Femur (tissue), 1 donor: ENCODE data around the gene AGBL4.

ENCODE experiments used
- DNase-seq: peaks from one replicate; pipeline ENCODE4 v3.0.0-alpha.2; 2017

The AGBL4 gene

GRCh38 chr1:48873944-48874343, 1149.8 kb downstream of the AGBL4 start:
- DNase-seq = no peak

- no peak for DNase-seq
Measured at GRCh38 chr1:48870596-48870995, 1153.2 kb downstream of the AGBL4 start.

- DNase-seq = no peak
Measured at GRCh38 chr1:48869116-48869893, 1154.4 kb downstream of the AGBL4 start.

DNA sequence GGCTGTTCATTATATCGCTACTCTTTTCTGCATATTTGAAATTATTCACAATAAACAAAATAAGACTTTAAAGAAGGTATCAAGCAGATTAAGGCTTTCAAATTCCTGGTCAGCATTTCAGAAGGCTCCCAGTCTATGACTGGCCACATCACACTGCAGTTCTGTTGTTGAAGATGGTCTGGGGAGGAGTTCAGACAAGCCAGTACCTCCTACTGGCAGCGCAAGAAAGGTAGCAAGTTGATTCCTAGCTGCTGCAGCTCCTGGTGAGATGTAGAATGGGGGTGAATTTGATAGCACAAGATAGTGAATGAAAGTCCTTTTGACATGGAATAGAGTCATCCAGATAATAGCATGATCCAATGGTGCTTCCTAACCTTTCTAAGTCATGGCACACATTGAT, 1158.8 kb downstream of the AGBL4 start:
- no peak for DNase-seq

- no peak for DNase-seq
Measured at GRCh38 chr1:48859456-48859855, 1164.3 kb downstream of the AGBL4 start.

DNA sequence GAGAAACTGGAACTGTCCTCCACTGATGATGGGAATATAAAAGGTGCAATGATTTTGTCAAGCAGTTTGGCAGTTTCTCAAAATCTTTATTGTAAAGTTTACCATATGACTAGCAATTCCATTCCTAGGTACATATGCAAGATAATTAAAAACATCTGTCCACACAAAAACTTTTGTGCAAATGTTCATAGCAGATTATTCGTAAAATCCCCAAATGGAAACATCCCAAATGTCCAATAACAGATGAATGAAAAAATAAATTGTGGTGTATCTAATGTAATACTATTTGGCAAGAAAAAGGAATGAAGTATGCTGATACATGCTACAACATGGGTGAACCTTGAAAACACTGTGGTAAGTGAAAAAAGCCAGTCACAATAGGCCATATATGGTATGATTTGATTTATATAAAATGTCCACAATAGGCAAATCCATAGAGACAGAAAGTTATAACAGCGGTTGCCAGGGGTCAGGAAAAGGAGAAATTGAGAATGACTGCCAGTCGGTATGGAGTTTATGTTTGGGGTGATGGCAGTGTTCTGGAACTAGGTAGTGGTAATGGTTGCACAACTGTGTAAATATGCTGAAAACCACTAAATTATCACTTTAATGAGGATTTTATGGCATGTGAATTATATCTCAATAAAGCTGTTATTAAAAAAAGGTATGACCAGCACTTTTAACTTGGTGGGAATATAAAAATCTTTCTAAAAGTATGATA, 1165.4 kb downstream of the AGBL4 start:
- DNase-seq = no peak

GRCh38 chr1:48853006-48853405, 1170.7 kb downstream of the AGBL4 start:
- DNase-seq = no peak

GRCh38 chr1:48851638-48852037, 1172.1 kb downstream of the AGBL4 start:
- no peak for DNase-seq

DNA sequence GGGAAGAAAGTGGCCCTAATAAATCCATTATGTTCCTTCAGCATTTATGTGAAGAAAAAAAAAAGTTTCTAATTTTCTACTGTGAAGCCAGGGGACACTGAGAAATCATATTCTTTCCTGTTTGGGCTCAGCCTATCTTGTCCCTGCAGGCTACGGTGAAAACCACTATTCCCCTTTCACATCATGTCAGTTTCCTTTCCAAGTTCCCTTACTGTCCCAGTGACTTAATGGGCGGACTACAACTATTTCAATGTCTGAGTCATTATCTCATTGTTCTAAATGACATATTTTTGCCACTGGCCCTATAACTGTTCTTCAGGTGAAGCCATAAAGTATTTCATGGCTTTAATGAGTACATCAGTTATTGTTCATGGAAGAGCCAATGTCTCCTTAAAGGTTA, 1175.7 kb downstream of the AGBL4 start:
- no peak for DNase-seq

DNA sequence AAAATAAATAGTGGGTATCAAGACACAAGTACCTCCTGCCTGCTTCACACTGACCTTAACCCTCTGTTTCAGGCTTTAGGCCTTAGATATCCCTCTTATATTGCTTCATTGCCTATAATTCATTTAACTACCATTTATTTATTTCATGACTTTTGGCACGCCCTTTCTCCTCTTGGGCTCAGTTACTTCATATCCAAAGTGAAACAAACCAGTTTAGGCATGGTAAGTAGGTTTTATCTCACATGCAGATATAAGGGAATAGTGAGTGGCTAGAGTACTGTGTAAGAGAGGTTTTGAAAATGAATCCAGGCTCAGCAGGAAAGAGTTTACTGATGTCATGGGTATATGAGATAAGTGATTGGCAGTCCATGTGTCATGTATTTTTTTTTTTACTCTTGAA, 1177.3 kb downstream of the AGBL4 start:
- DNase-seq = no peak

GRCh38 chr1:48844187-48844586, 1179.6 kb downstream of the AGBL4 start:
- no peak for DNase-seq

DNA sequence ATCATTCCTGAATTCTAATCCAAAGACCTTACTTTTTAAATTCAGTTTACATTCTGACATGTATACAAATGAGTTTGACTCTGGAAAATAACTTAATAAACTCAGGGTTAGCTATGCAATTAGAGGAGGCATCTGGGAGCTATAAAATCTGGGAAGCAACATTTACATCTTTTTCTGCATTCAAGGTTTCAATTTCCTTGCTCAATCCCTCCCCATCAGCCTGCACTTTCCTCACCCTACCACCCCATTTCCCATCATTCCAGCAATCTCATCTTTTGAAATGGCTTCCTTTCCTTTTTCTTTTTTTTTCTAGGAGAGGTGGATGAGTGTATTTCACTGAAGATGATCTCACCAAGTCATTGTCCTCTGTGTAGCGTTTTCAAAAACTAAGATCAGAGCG, 1181.8 kb downstream of the AGBL4 start:
- DNase-seq = no peak

DNA sequence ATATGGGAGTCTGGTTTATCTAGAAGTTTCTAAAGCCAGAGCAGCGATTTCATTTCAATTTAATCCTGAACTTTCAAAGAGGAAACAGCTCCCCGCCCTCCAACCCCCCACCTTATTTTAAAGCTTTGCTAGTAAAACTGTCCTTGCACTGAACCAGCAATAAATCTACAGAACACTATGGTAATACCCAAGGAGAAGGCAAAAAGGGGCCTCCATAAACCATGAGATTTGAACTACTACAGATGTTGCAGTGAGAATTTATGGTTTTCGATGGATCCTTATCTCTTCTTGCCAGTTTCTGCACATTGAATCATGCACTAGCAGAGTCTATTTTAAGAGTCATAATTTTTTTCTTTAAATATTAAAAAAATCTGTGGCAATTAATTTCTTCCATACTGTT, 1182.3 kb downstream of the AGBL4 start:
- no peak for DNase-seq

DNA sequence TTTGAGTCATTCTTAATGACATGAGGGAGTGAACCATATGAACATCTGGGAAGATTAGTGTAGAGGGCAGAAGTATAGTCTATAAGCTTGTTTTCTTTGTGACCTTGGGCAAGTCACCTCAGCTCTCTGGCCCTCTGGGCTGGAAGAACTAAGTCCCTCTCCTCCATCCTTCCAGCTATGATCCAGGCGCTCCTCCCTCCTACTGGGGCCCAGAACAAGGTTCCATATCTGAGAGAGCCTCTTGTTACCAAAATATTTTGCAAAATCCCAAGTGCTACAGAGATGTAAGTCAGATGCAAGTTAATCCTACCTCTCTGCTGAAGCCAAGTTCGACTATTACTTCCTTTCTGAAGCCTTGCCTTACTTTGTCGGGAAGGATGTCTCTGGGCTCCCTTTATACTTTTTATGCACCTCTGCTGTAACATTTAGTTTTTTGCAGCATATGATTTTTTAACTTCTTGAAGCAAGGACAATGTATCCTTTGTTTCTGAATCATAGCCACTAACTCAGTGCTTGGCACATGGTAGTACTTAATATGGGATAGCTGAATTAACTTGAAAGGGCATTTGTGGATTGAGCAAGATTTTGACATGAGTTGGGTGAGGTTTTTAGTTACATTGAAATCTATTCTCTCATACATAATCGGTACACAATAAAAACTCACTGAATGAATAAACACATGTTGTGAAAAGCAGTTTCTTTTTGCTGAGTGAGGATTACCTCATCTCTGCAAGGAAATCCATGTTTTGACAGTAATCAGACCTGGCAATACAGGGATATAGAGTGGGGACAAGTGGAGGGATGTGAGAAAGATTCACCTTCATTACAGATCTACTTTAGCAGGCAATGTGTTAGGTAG, 1192.4 kb downstream of the AGBL4 start:
- no peak for DNase-seq

DNA sequence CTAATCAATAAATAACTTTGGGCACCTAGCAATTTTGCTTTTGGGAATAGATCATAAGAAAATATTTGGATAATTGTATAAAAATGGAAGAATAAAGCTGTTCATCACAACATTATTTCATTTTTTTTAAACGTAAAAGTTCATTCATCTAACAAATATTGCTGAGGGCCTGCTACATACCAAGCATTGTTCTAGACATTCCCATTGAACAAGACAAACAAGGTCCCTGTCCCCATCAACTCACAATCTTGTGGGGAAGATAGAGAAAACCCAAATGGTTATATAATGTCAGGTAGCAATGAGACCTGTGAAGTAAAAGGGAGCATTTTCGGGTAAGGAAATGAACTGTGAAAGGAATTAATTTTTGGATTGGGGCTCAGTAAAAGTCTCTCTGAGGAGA, 1193.0 kb downstream of the AGBL4 start:
- DNase-seq = no peak

GRCh38 chr1:48829446-48829845, 1194.3 kb downstream of the AGBL4 start:
- DNase-seq = no peak

DNA sequence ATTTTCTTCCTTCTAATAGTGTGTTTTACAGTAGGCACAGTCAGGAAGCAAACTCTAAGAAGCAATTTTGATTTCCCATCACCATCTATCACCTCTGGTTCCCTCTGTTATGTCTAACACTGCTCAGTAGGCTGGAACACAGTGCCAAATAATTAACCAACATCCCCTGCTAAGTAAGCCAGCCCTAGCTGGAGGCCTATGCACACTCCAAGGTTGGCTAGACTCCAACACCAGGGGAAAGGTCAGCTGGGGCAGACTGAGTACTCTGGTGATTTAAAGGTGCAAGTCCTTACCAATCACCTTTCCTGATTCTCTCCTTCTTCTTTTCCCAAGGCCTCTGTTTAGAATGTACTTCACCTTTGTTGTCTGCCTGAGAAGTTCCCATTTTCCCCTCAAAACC, 1200.6 kb downstream of the AGBL4 start:
- no peak for DNase-seq

DNA sequence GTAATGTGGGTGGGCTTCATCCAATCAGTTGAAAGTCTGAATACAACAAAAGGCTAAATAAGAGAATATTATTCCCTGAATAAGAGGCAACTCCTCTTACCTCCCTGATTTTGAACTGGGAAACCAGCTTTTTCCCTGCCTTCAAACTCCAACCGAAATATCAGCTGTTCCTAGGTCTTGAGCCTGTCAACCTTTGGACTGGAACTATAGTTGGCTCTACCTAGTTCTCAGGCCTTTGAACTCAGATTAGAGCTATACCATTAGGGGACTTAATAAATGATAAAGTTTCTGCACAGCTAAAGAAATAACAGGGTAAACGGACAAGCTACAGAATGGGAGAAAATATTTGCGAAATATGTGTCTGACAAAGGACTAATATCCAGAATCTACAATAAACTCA, 1203.3 kb downstream of the AGBL4 start:
- no peak for DNase-seq

GRCh38 chr1:48817505-48818114, 1206.1 kb downstream of the AGBL4 start:
- peak; percentile 68 for DNase-seq

- peak; percentile 28 for DNase-seq
Measured at GRCh38 chr1:48810740-48811139, 1213.0 kb downstream of the AGBL4 start.

DNA sequence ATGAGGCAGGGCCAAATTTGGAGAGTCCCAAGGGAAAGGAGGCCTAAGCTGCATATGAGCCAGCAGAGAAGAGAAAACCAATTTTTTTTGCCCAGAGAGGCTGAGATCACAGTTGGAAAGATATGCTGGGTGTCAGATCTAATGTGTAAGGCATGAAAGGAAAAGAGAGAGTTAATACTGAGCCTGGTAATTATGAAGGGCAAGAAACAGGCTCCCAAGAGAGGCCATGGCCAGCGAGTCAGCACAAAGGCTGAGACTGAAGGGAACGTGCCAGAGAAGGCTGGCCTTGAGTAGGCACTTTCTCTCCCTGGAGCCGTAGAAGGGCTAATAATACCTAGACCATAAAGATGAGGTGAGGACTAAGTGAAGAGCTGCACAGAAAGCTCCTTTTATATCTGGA, 1215.3 kb downstream of the AGBL4 start:
- DNase-seq = no peak

- peak; percentile 46 for DNase-seq
Measured at GRCh38 chr1:48807554-48808260, 1216.0 kb downstream of the AGBL4 start.
